LNCaP clone FGC (cell line): Measurements from ENCODE around the gene DPP9.
"Not testable (repeated sequence)": the region's sequence is repeated elsewhere in the genome, so short reads cannot be mapped to it uniquely, and the experiment has no call there.

Source experiments
- DNase-seq: peaks from one replicate; pipeline ENCODE4 v3.0.0-alpha.2; 2011; ENCODE audit warnings: low read depth
- H3K4me3 ChIP-seq: 2 replicates; pipeline ENCODE4 v1.5.1; 2011; ENCODE audit warnings: mild to moderate bottlenecking, low read depth, low read length, control low read depth
- CTCF ChIP-seq: IDR thresholded peaks from 2 replicates; pipeline ENCODE4 v1.5.1; 2012; ENCODE audit warnings: mild to moderate bottlenecking; ENCODE audit not compliant: control insufficient read depth, insufficient read depth; ENCODE audit errors: extremely low read depth

The DPP9 gene

GRCh38 chr19:4688587-4688986 lies 35.1 kb downstream of the DPP9 start:
- no peak for TF ChIP-seq CTCF
- H3K4me3 ChIP-seq, result no peak overlapping the region
- DNase-seq, result no peak

GRCh38 chr19:4687396-4687795 lies 36.2 kb downstream of the DPP9 start:
- DNase-seq, result no peak
- TF ChIP-seq CTCF, result no peak
- no peak overlapping the region for H3K4me3 ChIP-seq

- no peak for TF ChIP-seq CTCF
- H3K4me3 ChIP-seq, result no peak overlapping the region
- no peak for DNase-seq
Measured at GRCh38 chr19:4686700-4687099, 36.9 kb downstream of the DPP9 start.

GRCh38 chr19:4684312-4685095 lies 39.1 kb downstream of the DPP9 start:
- no peak for DNase-seq
- H3K4me3 ChIP-seq, result no peak overlapping the region
- TF ChIP-seq CTCF, result no peak

- no peak for DNase-seq
- no peak for TF ChIP-seq CTCF
- H3K4me3 ChIP-seq, result no peak overlapping the region
Measured at GRCh38 chr19:4682417-4683200, 41.0 kb downstream of the DPP9 start.

GRCh38 chr19:4680021-4680420 lies 43.6 kb downstream of the DPP9 start:
- not testable (repeated sequence) for DNase-seq, H3K4me3 ChIP-seq

- no peak overlapping the region for H3K4me3 ChIP-seq
- TF ChIP-seq CTCF, result no peak
- no peak for DNase-seq
Measured at GRCh38 chr19:4678881-4679790, 44.5 kb downstream of the DPP9 start.
